ENCODE measurements around the gene RABEP2. TPM values are rescaled to one million over a fixed set of nuclear protein-coding genes. Genes with fewer than 3 reads are reported as not detected.
A peak's percentile ranks its signal among the peaks of the same experiment; 100 is the strongest.

RABEP2 gene
- total RNA-seq, 2 experiments from 2014 or later: 15.7 to 16.5 TPM

GRCh38 chr16:28879841-28880588, 45.0 kb downstream of the RABEP2 start:
- CTCF ChIA-PET: interaction anchor here (0.9 to 1.7 kb wide), 4 partner anchors 34 to 65 kb away, joined by 4 to 7 read pairs (median 4); partner anchors contain the start of gene TUFM
- Mint-ChIP-seq H3K4me3 (peak overlapping the region; percentile 88), H3K27me3 (peaks cover 6% of the 10 kb centered on the region), H3K27ac (peak overlapping the region; percentile 26), H3K36me3 (ENCODE audit: low read depth) (no peaks in the 10 kb centered on the region), H3K9me3 (no peaks in the 10 kb centered on the region), H3K4me1 (peaks cover 35% of the 10 kb centered on the region)
- POLR2A ChIA-PET: interaction anchor here (0.7 to 4.0 kb wide), 14 partner anchors 9 to 1046 kb away, joined by 3 to 36 read pairs (median 5); partner anchors contain the start of genes ATXN2L, KCTD13, NFATC2IP and SH2B1
- peak; percentile 93 for DNase-seq

- Mint-ChIP-seq H3K27ac (no peak overlapping the region), H3K9me3 (no peaks in the 10 kb centered on the region), H3K4me1 (peaks cover 35% of the 10 kb centered on the region), H3K36me3 (ENCODE audit: low read depth) (peaks cover 1% of the 10 kb centered on the region), H3K27me3 (peaks cover 6% of the 10 kb centered on the region), H3K4me3 (peak overlapping the region; percentile 88)
- POLR2A ChIA-PET: interaction anchor here (0.9 to 4.0 kb wide), 12 partner anchors 10 to 1047 kb away, joined by 3 to 36 read pairs (median 6); partner anchors contain the start of genes ATXN2L, KCTD13, NFATC2IP and SH2B1
- CTCF ChIA-PET: interaction anchor here (0.7 to 1.7 kb wide), 4 partner anchors 15 to 66 kb away, joined by 4 to 7 read pairs (median 4); partner anchors contain the start of genes SH2B1 and TUFM
- no peak for DNase-seq
Measured at GRCh38 chr16:28879261-28879840, 45.7 kb downstream of the RABEP2 start.

GRCh38 chr16:28878083-28878926, 46.7 kb downstream of the RABEP2 start, which contains the start of gene ATP2A1:
TSS of gene ATP2A1 (plus strand) at chr16:28878488. CDS start at chr16:28878672, 184 bp downstream.
- no peak for DNase-seq
- ChIA-PET POLR2A (interaction anchor here (1.2 to 4.0 kb wide), 8 partner anchors 14 to 72 kb away, joined by 3 to 36 read pairs (median 8); partner anchors contain the start of genes ATXN2L, NFATC2IP, RABEP2 and SH2B1), CTCF (interaction anchor here (0.7 to 1.7 kb wide), 2 partner anchors 14 to 67 kb away, joined by 5 to 7 read pairs; partner anchors contain the start of gene SH2B1)
- peaks cover 4% of the 10 kb centered on the region for H3K36me3 Mint-ChIP-seq (ENCODE audit: low read depth)
- peaks cover 35% of the 10 kb centered on the region for H3K4me1 Mint-ChIP-seq
- peaks cover 6% of the 10 kb centered on the region for H3K27me3 Mint-ChIP-seq
- no peak within 1 kb of the TSS for H3K27ac Mint-ChIP-seq
- peak within 1 kb of the TSS; percentile 88 for H3K4me3 Mint-ChIP-seq
- H3K9me3 Mint-ChIP-seq: no peaks in the 10 kb centered on the region

- H3K9me3 Mint-ChIP-seq: no peaks in the 10 kb centered on the region
- no peak overlapping the region for H3K27ac Mint-ChIP-seq
- DNase-seq: no peak
- ChIA-PET POLR2A (interaction anchor here (1.3 kb wide), 1 partner anchor 48 kb away, joined by 3 read pairs; the partner anchor contains the start of gene RABEP2), CTCF (no interaction called here)
- H3K27me3 Mint-ChIP-seq: peaks cover 6% of the 10 kb centered on the region
- peaks cover 35% of the 10 kb centered on the region for H3K4me1 Mint-ChIP-seq
- H3K36me3 Mint-ChIP-seq (ENCODE audit: low read depth): peaks cover 7% of the 10 kb centered on the region
- H3K4me3 Mint-ChIP-seq: peak overlapping the region; percentile 26
Measured at GRCh38 chr16:28877655-28878000, 47.4 kb downstream of the RABEP2 start.

GRCh38 chr16:28876973-28877654, 47.9 kb downstream of the RABEP2 start:
- CTCF ChIA-PET: no interaction called here
- Mint-ChIP-seq H3K4me3 (no peak overlapping the region), H3K36me3 (ENCODE audit: low read depth) (peaks cover 12% of the 10 kb centered on the region), H3K27me3 (peaks cover 6% of the 10 kb centered on the region), H3K27ac (no peak overlapping the region), H3K4me1 (peaks cover 33% of the 10 kb centered on the region), H3K9me3 (no peaks in the 10 kb centered on the region)
- DNase-seq: no peak
- POLR2A ChIA-PET: interaction anchor here (1.3 kb wide), 1 partner anchor 48 kb away, joined by 3 read pairs; the partner anchor contains the start of gene RABEP2

- no peaks in the 10 kb centered on the region for H3K9me3 Mint-ChIP-seq
- peaks cover 31% of the 10 kb centered on the region for H3K4me1 Mint-ChIP-seq
- no peak overlapping the region for H3K4me3 Mint-ChIP-seq
- H3K27me3 Mint-ChIP-seq: peaks cover 5% of the 10 kb centered on the region
- peaks cover 12% of the 10 kb centered on the region for H3K36me3 Mint-ChIP-seq (ENCODE audit: low read depth)
- ChIA-PET CTCF (no interaction called here), POLR2A (interaction anchor here (0.7 to 5.7 kb wide), 2 partner anchors 13 to 74 kb away, joined by 3 to 37 read pairs; partner anchors contain the start of genes NFATC2IP and SH2B1)
- DNase-seq: no peak
- no peak overlapping the region for H3K27ac Mint-ChIP-seq
Measured at GRCh38 chr16:28876019-28876659, 48.9 kb downstream of the RABEP2 start.

GRCh38 chr16:28875134-28876018, 49.7 kb downstream of the RABEP2 start:
- no peaks in the 10 kb centered on the region for H3K27me3 Mint-ChIP-seq
- peaks cover 25% of the 10 kb centered on the region for H3K4me1 Mint-ChIP-seq
- DNase-seq: no peak
- H3K27ac Mint-ChIP-seq: peak overlapping the region; percentile 47
- ChIA-PET POLR2A (interaction anchor here (0.7 to 5.7 kb wide), 2 partner anchors 12 to 75 kb away, joined by 3 to 37 read pairs; partner anchors contain the start of genes NFATC2IP and SH2B1), CTCF (interaction anchor here (1.2 to 2.3 kb wide), 2 partner anchors 69 to 75 kb away, joined by 3 to 20 read pairs; partner anchors contain the start of gene NFATC2IP)
- H3K9me3 Mint-ChIP-seq: no peaks in the 10 kb centered on the region
- no peak overlapping the region for H3K4me3 Mint-ChIP-seq
- H3K36me3 Mint-ChIP-seq (ENCODE audit: low read depth): peaks cover 16% of the 10 kb centered on the region

GRCh38 chr16:28874406-28874805, 50.6 kb downstream of the RABEP2 start:
- Mint-ChIP-seq H3K36me3 (ENCODE audit: low read depth) (peaks cover 25% of the 10 kb centered on the region), H3K4me3 (no peak overlapping the region), H3K27ac (no peak overlapping the region), H3K9me3 (no peaks in the 10 kb centered on the region), H3K27me3 (no peaks in the 10 kb centered on the region), H3K4me1 (peaks cover 19% of the 10 kb centered on the region)
- POLR2A ChIA-PET: interaction anchor here (1.3 to 5.7 kb wide), 2 partner anchors 11 to 38 kb away, joined by 3 to 37 read pairs; partner anchors contain the start of gene SH2B1
- no peak for DNase-seq
- CTCF ChIA-PET: interaction anchor here (0.5 to 2.3 kb wide), 6 partner anchors 9 to 76 kb away, joined by 3 to 20 read pairs (median 4); partner anchors contain the start of gene NFATC2IP

GRCh38 chr16:28873543-28874201, 51.4 kb downstream of the RABEP2 start:
- peaks cover 29% of the 10 kb centered on the region for H3K36me3 Mint-ChIP-seq (ENCODE audit: low read depth)
- peak; percentile 62 for DNase-seq
- H3K4me3 Mint-ChIP-seq: no peak overlapping the region
- H3K9me3 Mint-ChIP-seq: no peaks in the 10 kb centered on the region
- CTCF ChIA-PET: interaction anchor here (0.5 to 2.3 kb wide), 6 partner anchors 8 to 71 kb away, joined by 3 to 20 read pairs (median 4); no protein-coding TSS in a partner anchor
- peaks cover 12% of the 10 kb centered on the region for H3K4me1 Mint-ChIP-seq
- POLR2A ChIA-PET: interaction anchor here (1.0 to 5.7 kb wide), 3 partner anchors 11 to 39 kb away, joined by 3 to 37 read pairs (median 4); partner anchors contain the start of gene SH2B1
- H3K27ac Mint-ChIP-seq: no peak overlapping the region
- no peaks in the 10 kb centered on the region for H3K27me3 Mint-ChIP-seq

- peaks cover 29% of the 10 kb centered on the region for H3K36me3 Mint-ChIP-seq (ENCODE audit: low read depth)
- DNase-seq: no peak
- no peak overlapping the region for H3K4me3 Mint-ChIP-seq
- CTCF ChIA-PET: interaction anchor here (0.9 to 2.3 kb wide), 4 partner anchors 8 to 71 kb away, joined by 4 to 20 read pairs (median 5); no protein-coding TSS in a partner anchor
- POLR2A ChIA-PET: interaction anchor here (1.0 to 5.7 kb wide), 3 partner anchors 10 to 40 kb away, joined by 3 to 37 read pairs (median 4); partner anchors contain the start of gene SH2B1
- no peaks in the 10 kb centered on the region for H3K9me3 Mint-ChIP-seq
- peaks cover 6% of the 10 kb centered on the region for H3K4me1 Mint-ChIP-seq
- H3K27ac Mint-ChIP-seq: no peak overlapping the region
- no peaks in the 10 kb centered on the region for H3K27me3 Mint-ChIP-seq
Measured at GRCh38 chr16:28872952-28873351, 52.1 kb downstream of the RABEP2 start.

Data from activated CD4-positive, alpha-beta memory T cell treated with anti-CD3 and anti-CD28 coated beads, Interleukin-2, amount 10 ng/mL, durations not matched to agents 7 days and 5 days (primary cell).